ENCODE results near the gene TPSAB1. TPM values are rescaled to one million over a fixed set of nuclear protein-coding genes. Genes with fewer than 3 reads are reported as not detected.
"Not testable (repeated sequence)": the region's sequence is repeated elsewhere in the genome, so short reads cannot be mapped to it uniquely, and the experiment has no call there.

Gene TPSAB1
- total RNA-seq, 3 donors from 2014 or later = 0.35 TPM; not detected in 2

DNA sequence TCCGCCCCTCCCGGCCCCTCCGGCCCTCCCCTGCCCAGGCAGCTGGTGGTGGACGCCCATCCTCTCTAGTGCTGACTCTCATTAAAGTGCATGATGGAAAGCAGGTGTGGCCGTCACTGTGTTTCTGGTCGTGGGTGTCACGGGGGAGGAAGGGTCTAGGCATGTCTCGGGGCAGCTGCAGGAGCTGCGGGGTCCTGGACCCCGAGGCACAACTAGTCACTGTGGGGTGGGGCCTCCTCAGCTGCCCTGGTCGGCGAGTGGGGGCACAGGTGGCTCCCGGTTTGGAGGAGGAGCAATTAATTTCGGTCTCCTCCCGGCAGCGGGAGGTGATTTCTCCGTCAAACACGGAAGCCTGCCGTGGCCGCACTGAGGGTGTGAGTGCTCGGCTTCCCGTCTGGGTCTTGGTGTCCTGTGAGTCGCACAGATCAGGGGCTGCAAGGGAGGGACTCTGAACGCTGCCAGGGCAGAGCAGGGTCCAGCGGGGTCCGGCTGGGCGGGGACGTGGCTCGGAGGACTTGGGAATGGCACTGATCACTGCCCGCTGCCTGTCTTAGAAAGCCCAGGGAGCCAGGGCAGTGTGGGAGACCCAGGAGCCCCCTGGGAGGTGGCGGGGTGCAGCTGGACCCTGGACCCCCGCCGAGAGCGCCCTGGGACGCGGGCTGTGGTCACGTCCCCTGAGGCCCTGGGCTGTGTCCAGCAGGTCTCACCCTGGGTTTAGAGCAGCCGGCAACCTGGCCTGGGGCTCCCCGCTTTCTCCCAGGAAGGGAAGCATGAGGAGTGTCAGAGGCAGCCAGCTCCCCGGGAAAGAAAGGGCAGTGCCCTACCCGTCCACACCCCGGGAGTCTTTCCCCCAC, 18.6 kb downstream of the TPSAB1 start:
- no peak for ATAC-seq
- Mint-ChIP-seq H3K4me3 (peak overlapping the region; percentile 54), H3K27me3 (ENCODE audit: low read depth) (peaks cover 32% of the 10 kb centered on the region), H3K4me1 (ENCODE audit: low read depth) (peaks cover 5% of the 10 kb centered on the region), H3K36me3 (ENCODE audit: insufficient read depth) (no peaks in the 10 kb centered on the region), H3K9me3 (no peaks in the 10 kb centered on the region)
- no peak for DNase-seq

DNA sequence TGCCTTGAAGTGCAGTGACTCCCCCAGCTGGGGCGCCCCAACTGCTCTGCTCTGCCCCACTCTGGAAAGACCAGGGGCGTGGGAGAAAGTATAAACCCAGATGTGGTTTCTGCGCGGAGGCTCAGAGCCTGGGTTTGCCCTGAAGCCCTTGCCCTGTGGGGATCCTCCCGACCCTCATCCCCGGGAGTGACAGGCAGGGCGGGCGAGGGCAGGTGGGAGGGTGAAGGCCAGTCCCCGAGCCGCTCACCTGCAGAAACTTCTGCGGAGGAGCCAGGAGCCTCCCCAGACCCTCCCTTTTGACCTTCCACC, 19.2 kb downstream of the TPSAB1 start:
- Mint-ChIP-seq H3K4me3 (no peak overlapping the region), H3K4me1 (ENCODE audit: low read depth) (peaks cover 5% of the 10 kb centered on the region), H3K27me3 (ENCODE audit: low read depth) (peaks cover 32% of the 10 kb centered on the region), H3K36me3 (ENCODE audit: insufficient read depth) (no peaks in the 10 kb centered on the region), H3K9me3 (no peaks in the 10 kb centered on the region)
- ATAC-seq (no peak), DNase-seq (no peak)

DNA sequence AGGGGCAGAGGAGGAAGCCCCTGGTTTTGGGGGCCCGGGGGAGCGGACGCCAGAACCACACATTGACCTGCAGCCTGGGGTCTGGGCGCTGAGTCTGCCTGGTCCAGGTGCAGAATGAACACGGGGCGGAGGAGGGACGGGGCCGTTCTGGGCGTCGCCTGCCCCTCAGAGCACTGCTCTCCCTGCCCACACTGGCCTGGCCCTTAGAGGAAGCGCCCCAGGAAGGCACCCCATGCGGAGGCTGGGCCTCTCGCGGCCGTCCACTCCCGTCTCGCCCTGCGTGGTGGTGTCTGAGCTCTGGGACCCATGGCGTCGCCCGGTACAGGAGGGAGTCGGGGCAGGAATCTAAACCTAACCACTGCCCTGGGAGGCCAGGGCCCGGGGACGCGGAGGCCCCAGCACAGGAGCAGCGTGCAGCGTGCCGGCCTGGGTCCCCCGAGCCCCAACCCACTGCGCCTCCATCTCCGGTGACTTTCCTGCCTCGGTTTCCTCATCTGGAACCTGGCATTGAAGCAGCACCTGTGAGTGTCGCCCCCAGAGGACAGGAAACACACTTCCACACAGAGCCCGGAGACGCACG, 19.7 kb downstream of the TPSAB1 start:
- H3K4me3 Mint-ChIP-seq = no peak overlapping the region
- no peaks in the 10 kb centered on the region for H3K36me3 Mint-ChIP-seq (ENCODE audit: insufficient read depth)
- ATAC-seq (no peak), DNase-seq (no peak)
- peaks cover 32% of the 10 kb centered on the region for H3K27me3 Mint-ChIP-seq (ENCODE audit: low read depth)
- no peaks in the 10 kb centered on the region for H3K9me3 Mint-ChIP-seq
- peaks cover 5% of the 10 kb centered on the region for H3K4me1 Mint-ChIP-seq (ENCODE audit: low read depth)

DNA sequence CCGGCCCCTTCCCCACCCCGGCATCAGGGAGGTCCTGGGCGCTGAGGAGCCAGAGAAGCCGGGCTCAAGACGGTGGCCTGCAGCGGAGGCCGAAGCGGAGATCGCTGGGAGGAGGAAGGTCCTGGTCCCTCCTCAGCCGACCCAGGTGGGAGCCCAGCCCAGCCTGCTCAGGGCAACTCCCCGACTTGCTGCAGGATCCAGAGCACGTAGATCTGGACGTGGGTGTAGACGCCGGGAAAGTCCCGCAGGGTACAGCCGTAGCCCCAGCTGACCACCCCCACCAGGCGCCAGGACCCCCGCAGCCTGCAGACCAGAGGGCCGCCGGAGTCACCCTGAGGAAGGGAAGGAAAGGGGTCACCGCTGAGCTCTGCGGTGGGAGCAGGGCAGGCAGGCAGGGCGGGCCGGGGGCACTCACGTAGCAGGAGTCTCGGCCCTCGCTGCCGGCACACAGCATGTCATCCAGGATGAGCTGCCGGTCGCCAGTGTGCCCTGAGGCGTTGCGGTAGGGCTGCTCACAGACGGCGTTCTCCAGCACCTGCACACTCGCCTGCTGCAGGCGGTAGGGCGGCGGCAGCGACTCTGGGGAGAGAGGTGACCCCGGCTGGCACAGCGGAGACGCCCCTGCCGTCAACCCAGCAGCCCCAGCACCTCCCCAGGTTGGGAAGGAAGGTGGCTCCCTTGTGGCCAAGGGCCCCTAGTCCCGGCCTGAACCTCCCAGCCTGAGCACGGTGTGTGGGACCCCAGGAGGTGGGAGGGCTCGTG, 20.8 kb downstream of the TPSAB1 start:
- DNase-seq (no peak), ATAC-seq (peak in 1 of 2 donors; percentile 20)
- no peaks in the 10 kb centered on the region for H3K9me3 Mint-ChIP-seq
- H3K4me3 Mint-ChIP-seq = no peak overlapping the region
- H3K4me1 Mint-ChIP-seq (ENCODE audit: low read depth) = peaks cover 5% of the 10 kb centered on the region
- peaks cover 32% of the 10 kb centered on the region for H3K27me3 Mint-ChIP-seq (ENCODE audit: low read depth)
- no peaks in the 10 kb centered on the region for H3K36me3 Mint-ChIP-seq (ENCODE audit: insufficient read depth)

DNA sequence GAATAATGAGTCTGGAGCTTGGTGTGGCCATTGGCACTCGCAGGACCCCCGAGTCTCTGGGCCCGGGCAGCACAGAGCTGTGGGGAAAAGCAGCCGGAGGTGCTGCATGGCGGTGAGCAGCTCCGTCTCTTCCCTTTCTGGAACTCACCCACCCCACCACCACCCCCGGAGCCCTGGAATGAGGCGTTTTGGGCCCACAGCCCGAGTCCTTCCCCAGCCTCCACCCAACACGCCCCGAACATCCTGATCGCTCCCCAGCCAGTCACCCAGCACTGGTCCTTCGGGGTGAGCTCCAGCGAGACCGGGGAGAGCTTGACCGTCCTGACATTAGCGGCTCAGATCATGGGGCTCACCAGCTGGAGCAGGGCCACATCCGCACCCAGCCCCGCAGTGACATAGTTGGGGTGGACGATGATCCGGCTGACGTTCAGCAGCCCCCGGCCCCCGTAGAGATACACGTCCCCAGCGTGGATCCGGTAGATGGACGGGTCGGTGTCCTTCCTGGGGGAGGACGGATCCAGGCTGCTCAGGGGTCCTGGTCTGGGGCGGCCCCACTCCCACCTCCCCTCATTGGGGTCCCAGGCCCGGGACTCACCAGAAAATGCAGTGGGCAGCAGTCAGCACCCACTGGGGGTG, 21.8 kb downstream of the TPSAB1 start:
- peaks cover 5% of the 10 kb centered on the region for H3K4me1 Mint-ChIP-seq (ENCODE audit: low read depth)
- no peaks in the 10 kb centered on the region for H3K9me3 Mint-ChIP-seq
- ATAC-seq = no peak
- no peak overlapping the region for H3K4me3 Mint-ChIP-seq
- H3K36me3 Mint-ChIP-seq (ENCODE audit: insufficient read depth) = no peaks in the 10 kb centered on the region
- peaks cover 24% of the 10 kb centered on the region for H3K27me3 Mint-ChIP-seq (ENCODE audit: low read depth)
- no peak for DNase-seq

DNA sequence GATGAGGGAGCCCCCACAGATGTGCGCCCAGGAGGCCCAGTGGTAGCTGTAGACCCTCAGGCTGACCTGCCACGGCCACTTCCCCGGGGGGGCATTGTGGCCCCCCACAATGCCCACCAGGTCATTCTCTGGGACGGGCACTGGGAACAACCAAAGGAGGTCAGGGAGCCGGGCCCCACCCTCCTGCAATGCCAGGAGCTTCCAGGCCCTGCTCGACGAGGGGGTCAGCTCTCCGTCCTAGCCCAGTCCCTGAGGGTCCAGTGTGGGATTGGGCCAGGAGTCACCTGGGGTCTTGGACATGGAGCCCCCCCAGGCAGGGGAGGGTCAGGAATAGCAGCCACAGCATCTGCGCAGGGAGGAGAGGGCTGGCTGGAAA, 22.3 kb downstream of the TPSAB1 start:
- H3K4me3 Mint-ChIP-seq = no peak overlapping the region
- peaks cover 22% of the 10 kb centered on the region for H3K27me3 Mint-ChIP-seq (ENCODE audit: low read depth)
- H3K36me3 Mint-ChIP-seq (ENCODE audit: insufficient read depth) = no peaks in the 10 kb centered on the region
- DNase-seq (no peak), ATAC-seq (no peak)
- peaks cover 5% of the 10 kb centered on the region for H3K4me1 Mint-ChIP-seq (ENCODE audit: low read depth)
- no peaks in the 10 kb centered on the region for H3K9me3 Mint-ChIP-seq

DNA sequence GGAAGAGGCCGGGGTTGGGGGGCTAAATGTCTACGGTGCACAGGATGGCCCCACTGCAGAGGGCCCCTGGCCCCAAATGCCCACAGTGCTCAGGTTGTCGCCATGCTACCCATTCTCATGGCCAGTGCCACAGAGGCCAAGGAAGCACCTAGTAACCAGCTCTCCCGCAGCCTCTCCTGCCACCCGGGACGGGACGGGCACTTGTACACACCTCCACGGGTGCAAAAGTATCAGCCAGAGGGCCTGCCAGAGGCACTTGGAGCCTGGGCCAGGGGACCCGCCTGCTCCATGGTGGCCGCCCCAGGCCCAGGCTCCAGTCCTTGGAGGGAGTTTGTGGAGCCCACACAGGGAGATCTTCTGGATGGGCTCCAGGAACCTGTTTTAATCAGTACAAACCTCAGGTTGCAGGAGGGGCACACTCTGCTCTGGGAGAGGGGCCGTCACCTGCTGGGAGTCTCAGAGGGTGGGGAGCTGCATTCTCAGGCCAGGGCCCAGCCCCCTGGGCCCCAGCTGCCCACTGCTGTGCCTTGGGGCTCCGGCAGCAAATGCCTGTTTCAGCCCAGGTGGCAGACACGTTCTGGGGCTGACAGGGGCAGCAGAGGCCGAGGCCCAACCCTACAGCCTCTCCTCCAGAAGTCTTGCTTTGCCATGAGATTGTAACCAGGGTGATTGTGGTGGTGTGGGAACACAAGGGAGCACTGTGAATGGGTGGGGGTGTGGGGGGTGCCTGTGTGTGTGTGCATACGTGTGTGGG, 23.3 kb downstream of the TPSAB1 start:
- H3K4me1 Mint-ChIP-seq (ENCODE audit: low read depth) = peaks cover 5% of the 10 kb centered on the region
- H3K9me3 Mint-ChIP-seq = no peaks in the 10 kb centered on the region
- peaks cover 17% of the 10 kb centered on the region for H3K27me3 Mint-ChIP-seq (ENCODE audit: low read depth)
- ATAC-seq (no peak), DNase-seq (no peak)
- H3K4me3 Mint-ChIP-seq = no peak overlapping the region
- H3K36me3 Mint-ChIP-seq (ENCODE audit: insufficient read depth) = no peaks in the 10 kb centered on the region

DNA sequence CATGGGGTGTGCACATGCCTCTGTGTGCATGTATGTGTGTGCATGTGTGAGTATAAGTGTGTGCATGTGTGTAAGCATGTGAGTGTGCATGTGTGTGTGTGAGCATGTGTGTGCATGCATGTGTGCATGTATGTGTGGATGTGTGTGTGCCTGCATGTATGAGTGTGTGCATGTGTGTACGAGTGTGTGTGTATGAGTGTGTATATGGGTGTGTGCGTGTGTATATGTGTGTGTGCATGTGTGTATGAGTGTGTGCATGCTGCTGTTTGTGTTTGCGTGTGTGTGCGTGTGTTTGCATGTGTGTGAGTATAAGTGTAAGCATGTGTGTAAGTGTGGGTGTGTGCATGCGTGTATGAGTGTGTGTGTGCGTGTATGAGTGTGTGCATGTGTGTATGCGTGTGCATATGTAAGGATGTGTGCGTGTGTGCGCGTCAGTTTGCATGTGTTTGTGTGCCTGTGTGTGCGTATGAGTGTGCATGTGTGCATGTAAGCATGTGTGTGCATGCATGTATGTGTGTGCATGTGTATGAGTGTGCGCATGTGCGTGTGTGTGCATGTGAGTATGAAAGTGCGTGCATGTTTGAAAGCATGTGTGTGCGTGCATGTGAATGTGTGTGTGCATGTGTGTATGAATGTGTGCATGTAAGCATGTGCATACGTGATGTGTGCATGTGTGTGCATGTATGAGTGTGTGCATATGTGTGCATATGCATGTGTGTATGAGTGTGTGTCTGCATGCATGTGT, 24.0 kb downstream of the TPSAB1 start:
- H3K9me3 Mint-ChIP-seq = no peaks in the 10 kb centered on the region
- DNase-seq (no peak), ATAC-seq (no peak)
- H3K36me3 Mint-ChIP-seq (ENCODE audit: insufficient read depth) = no peaks in the 10 kb centered on the region
- no peaks in the 10 kb centered on the region for H3K4me1 Mint-ChIP-seq (ENCODE audit: low read depth)
- no peak overlapping the region for H3K4me3 Mint-ChIP-seq
- peaks cover 13% of the 10 kb centered on the region for H3K27me3 Mint-ChIP-seq (ENCODE audit: low read depth)

DNA sequence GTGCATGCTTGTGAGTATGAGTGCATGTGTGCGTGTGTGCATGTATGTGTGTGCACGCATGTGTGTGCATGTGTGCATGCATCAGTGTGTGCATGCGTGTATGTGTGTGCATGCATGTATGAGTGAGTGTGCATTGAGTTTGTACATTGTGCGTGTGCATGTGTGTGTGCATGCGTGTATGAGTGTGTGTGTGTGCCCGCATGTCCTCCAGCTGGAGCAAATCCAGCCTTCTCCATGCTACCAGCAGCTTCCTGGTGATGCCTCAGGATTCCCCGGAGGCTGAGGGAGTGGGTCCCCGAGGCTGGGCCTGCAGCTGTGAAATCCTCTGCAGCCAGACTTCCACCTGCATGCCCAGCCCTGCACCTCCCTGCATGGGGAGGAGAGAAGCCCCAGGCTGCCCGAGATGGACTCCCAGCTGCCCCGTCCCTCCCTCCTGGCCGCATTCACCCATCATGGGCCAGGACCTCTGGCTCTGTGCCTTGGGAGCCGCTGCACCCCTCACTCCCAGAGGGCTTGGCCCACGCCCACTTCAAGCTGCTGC, 24.7 kb downstream of the TPSAB1 start:
- no peaks in the 10 kb centered on the region for H3K4me1 Mint-ChIP-seq (ENCODE audit: low read depth)
- DNase-seq = no peak
- ATAC-seq = no peak
- no peaks in the 10 kb centered on the region for H3K36me3 Mint-ChIP-seq (ENCODE audit: insufficient read depth)
- H3K9me3 Mint-ChIP-seq = no peaks in the 10 kb centered on the region
- no peak overlapping the region for H3K4me3 Mint-ChIP-seq
- H3K27me3 Mint-ChIP-seq (ENCODE audit: low read depth) = peaks cover 14% of the 10 kb centered on the region

DNA sequence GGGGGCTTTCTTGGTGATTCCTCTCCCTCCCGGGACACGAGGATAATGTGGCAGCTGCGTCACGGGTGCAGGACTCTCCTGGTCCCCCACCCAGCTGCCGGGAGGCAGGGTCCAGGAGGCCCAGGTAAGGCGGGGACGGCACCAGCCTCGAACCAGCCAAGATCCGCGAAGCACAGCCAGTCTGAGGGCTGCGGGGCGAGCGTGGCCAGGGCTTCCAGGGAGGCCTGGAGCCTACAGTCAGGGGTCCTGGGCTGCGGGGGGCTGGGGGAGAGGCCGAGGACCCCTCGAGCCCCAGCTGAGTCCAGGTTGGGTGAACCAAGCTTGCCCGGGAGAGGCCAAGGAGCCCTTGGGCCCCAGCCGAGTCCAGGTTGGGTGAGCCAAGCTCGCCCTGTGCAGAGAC, 25.3 kb downstream of the TPSAB1 start:
- ATAC-seq (no peak), DNase-seq (no peak)
- no peaks in the 10 kb centered on the region for H3K4me1 Mint-ChIP-seq (ENCODE audit: low read depth)
- H3K27me3 Mint-ChIP-seq (ENCODE audit: low read depth) = peaks cover 16% of the 10 kb centered on the region
- no peak overlapping the region for H3K4me3 Mint-ChIP-seq
- H3K9me3 Mint-ChIP-seq = no peaks in the 10 kb centered on the region
- H3K36me3 Mint-ChIP-seq (ENCODE audit: insufficient read depth) = no peaks in the 10 kb centered on the region

DNA sequence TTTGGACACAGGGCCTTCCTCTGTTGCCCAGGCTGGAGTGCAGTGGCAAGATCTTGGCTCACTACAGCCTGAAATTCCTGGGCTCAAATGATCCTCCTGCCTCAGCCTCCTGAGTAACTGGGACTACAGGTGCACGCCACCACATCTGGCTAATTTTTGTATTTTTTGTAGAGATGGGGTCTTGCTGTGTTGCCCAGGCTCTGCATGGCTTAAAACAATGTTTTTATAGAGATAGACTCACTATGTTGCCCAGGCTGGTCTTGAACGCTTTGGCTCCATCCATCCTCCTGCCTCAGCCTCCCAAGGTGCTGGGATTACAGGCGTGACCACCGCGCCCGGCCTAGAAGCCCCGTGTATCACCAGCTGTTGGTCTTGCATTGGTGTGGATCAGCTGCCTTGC, 28.9 kb downstream of the TPSAB1 start:
- not testable (repeated sequence) for H3K36me3 Mint-ChIP-seq (ENCODE audit: insufficient read depth); DNase-seq; H3K9me3 Mint-ChIP-seq; H3K4me3 Mint-ChIP-seq; ATAC-seq; H3K4me1 Mint-ChIP-seq (ENCODE audit: low read depth)
- peaks cover 14% of the 10 kb centered on the region for H3K27me3 Mint-ChIP-seq (ENCODE audit: low read depth)

DNA sequence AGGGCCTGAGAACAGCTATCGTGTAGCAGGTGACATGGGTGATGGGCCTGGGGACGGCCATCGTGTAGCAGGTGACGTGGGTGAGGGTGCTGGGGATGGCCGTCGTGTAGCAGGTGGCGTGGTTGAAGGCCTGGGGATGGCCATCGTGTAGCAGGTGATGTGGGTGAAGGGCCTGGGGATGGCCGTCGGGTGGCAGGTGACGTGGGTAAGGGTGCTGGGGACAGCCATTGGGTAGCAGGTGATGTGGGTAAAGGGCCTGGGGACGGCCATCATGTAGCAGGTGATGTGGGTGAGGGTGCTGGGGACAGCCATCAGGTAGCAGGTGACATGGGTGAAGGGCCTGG, 30.8 kb downstream of the TPSAB1 start:
- no peaks in the 10 kb centered on the region for H3K9me3 Mint-ChIP-seq
- DNase-seq = no peak
- H3K27me3 Mint-ChIP-seq (ENCODE audit: low read depth) = peaks cover 21% of the 10 kb centered on the region

DNA sequence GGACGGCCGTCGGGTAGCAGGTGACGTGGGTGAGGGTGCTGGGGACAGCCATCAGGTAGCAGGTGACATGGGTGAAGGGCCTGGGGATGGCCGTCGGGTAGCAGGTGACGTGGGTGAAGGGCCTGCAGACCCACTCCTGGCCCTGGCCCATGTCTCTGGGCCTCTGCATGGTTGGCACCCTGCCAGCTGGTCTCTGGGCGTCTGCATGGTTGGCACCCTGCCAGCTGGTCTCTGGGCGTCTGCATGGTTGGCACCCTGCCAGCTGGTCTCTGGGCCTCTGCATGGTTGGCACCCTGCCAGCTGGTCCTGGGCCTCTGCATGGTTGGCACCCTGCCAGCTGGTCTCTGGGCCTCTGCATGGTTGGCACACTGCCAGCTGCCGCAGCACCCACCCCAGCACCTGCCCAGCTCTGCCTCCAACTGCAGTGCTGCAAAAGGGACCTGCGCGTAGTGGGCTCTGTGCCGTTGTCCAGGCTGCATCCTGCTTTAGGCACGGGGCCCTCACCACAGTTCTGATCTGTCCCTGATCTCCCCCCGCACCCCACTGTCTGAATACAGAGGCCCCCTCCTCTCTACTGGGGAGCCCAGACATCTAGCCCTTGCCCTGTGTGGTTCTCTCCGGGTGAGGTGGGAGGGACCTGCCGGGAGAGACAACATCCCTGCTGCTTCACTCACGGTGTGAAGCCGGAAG, 31.4 kb downstream of the TPSAB1 start:
- not testable (repeated sequence) for H3K4me3 Mint-ChIP-seq; DNase-seq; ATAC-seq; H3K36me3 Mint-ChIP-seq (ENCODE audit: insufficient read depth); H3K4me1 Mint-ChIP-seq (ENCODE audit: low read depth); H3K9me3 Mint-ChIP-seq
- H3K27me3 Mint-ChIP-seq (ENCODE audit: low read depth) = peaks cover 21% of the 10 kb centered on the region

More for the DNA sequence above, 30.8 kb downstream of the TPSAB1 start:
- peaks cover 1% of the 10 kb centered on the region for H3K4me1 Mint-ChIP-seq (ENCODE audit: low read depth)
- no peaks in the 10 kb centered on the region for H3K36me3 Mint-ChIP-seq (ENCODE audit: insufficient read depth)
- ATAC-seq = no peak
- H3K4me3 Mint-ChIP-seq = no peak overlapping the region
